PFSK-1 (cell line): ENCODE measurements around the gene BMAL1.

Experiments used
- POLR2AphosphoS5 ChIP-seq: IDR thresholded peaks from 2 replicates; pipeline ENCODE4 v1.6.1; 2012; ENCODE audit warnings: low read depth, mild to moderate bottlenecking, control low read depth, low read length, moderate library complexity
- TAF1 ChIP-seq: IDR thresholded peaks from 2 replicates; pipeline ENCODE4 v1.6.1; 2012; ENCODE audit warnings: low read length, control low read depth, borderline replicate concordance; ENCODE audit not compliant: insufficient read depth

DNA sequence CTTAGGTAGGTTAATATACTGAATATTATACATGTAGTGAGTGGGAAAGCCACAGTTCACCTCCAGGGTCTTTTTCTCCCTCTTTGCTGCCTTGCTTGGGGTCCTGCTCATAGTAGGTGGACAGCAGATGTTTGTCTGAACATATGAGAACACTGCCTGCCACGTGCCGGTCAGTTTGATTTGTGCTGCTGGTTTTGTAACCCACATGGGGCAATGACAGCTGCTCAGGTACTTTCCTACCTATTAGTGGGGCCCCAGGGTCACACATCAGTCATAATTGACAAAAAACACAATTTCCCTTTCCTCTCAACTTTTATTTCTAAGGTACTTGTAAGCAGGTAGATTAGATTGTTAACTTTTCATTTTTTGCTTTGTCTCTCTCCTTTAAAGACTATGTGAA is 43.8 kb downstream of the BMAL1 start:
- TF ChIP-seq POLR2AphosphoS5 (no peak), TAF1 (no peak)
